IMR-90 (cell line): ENCODE data around the gene CDK12. TPM values are rescaled to one million over a fixed set of nuclear protein-coding genes. Genes with fewer than 3 reads are reported as not detected.

ENCODE experiments used
- ATAC-seq: fragments of 200-7000 bp; cut with Tn5 transposase; 2 replicates; pipeline ENCODE4 v1.9.1; 2020; ENCODE audit warnings: low read depth, mild to moderate bottlenecking, moderate library complexity
- BruUV-seq: library from RNA; stranded (reverse); fragments of 400-500 nt; replicated peaks from 2 replicates; lab custom pipeline; 2021; lab: Mats Ljungman, UMichigan
- CTCF ChIA-PET: fragments of 300-600 bp; formaldehyde crosslinking; extraction: SDS; loops from one replicate; lab custom pipeline; 2021; ENCODE audit warnings: antibody characterized with exemption; lab: Yijun Ruan, JAX
- POLR2A ChIA-PET: fragments of 300-600 bp; sonication (Branson Sonifier 250); formaldehyde crosslinking; loops from one replicate; lab custom pipeline; 2022; ENCODE audit warnings: antibody characterized with exemption; ENCODE audit not compliant: unreplicated experiment; lab: Charles Lee
- DNase-seq: peaks from one replicate; pipeline ENCODE4 v3.0.0; 2013
- H2AFZ ChIP-seq: replicated peaks from 2 replicates; pipeline ENCODE3; 2013; ENCODE audit warnings: low read length, mild to moderate bottlenecking; ENCODE audit not compliant: poor library complexity
- H2AK5ac ChIP-seq: 2 replicates; pipeline ENCODE4 v1.6.1; 2013; ENCODE audit warnings: low read depth, low read length, inconsistent platforms
- H2AK9ac ChIP-seq: replicated peaks from 2 replicates; pipeline ENCODE3; 2013; ENCODE audit warnings: mild to moderate bottlenecking, low read depth, low read length, moderate library complexity; ENCODE audit not compliant: poor library complexity
- H2BK120ac ChIP-seq: 2 replicates; pipeline ENCODE4 v1.6.1; 2013; ENCODE audit warnings: low read depth, low read length, inconsistent platforms
- H2BK15ac ChIP-seq: 3 replicates; pipeline ENCODE4 v1.6.1; 2013; ENCODE audit warnings: low read depth, low read length, inconsistent platforms
- H2BK20ac ChIP-seq: 2 replicates; pipeline ENCODE4 v1.6.1; 2013; ENCODE audit warnings: low read depth, mild to moderate bottlenecking, inconsistent platforms, low read length, moderate library complexity
- H2BK5ac ChIP-seq: 2 replicates; pipeline ENCODE4 v1.6.1; 2013; ENCODE audit warnings: mild to moderate bottlenecking, low read depth, low read length, inconsistent platforms; ENCODE audit not compliant: poor library complexity, severe bottlenecking
- H3K14ac ChIP-seq: replicated peaks from 2 replicates; pipeline ENCODE4 v1.6.1; 2013; ENCODE audit warnings: low read depth, low read length, inconsistent platforms
- H3K18ac ChIP-seq: 2 replicates; pipeline ENCODE4 v1.6.1; 2013; ENCODE audit warnings: low read depth, low read length, control low read depth
- H3K23ac ChIP-seq: 2 replicates; pipeline ENCODE4 v1.6.1; 2013; ENCODE audit warnings: low read depth, low read length, inconsistent platforms
- H3K27ac ChIP-seq: 2 replicates; pipeline ENCODE4 v1.5.1; 2013; ENCODE audit warnings: mild to moderate bottlenecking, control low read depth, low read length; ENCODE audit not compliant: insufficient read depth
- H3K27me3 ChIP-seq: 2 replicates; pipeline ENCODE4 v1.6.1; 2013; ENCODE audit warnings: low read length; ENCODE audit not compliant: control insufficient read depth, insufficient read depth
- H3K36me3 ChIP-seq: 2 replicates; pipeline ENCODE4 v1.6.1; 2013; ENCODE audit warnings: low read length, mixed read lengths; ENCODE audit not compliant: control insufficient read depth, insufficient read depth
- H3K4ac ChIP-seq: 2 replicates; pipeline ENCODE4 v1.6.1; 2013; ENCODE audit warnings: low read depth, low read length, inconsistent platforms
- H3K4me1 ChIP-seq: 2 replicates; pipeline ENCODE4 v1.6.1; 2013; ENCODE audit warnings: low read length, mixed read lengths; ENCODE audit not compliant: control insufficient read depth, insufficient read depth
- H3K4me2 ChIP-seq: 2 replicates; pipeline ENCODE4 v1.6.1; 2013; ENCODE audit warnings: low read depth, mild to moderate bottlenecking, control low read depth, low read length, moderate library complexity
- H3K4me3 ChIP-seq: 2 replicates; pipeline ENCODE4 v1.5.1; 2013; ENCODE audit warnings: low read depth, mild to moderate bottlenecking, control low read depth, low read length, moderate library complexity; ENCODE audit not compliant: insufficient read depth
- H3K56ac ChIP-seq: 2 replicates; pipeline ENCODE4 v1.6.1; 2013; ENCODE audit warnings: low read length, inconsistent platforms; ENCODE audit not compliant: insufficient read depth; ENCODE audit errors: extremely low read depth
- H3K79me1 ChIP-seq, 2 experiments: 2 replicates each; pipeline ENCODE4 v1.6.1; 2013; ENCODE audit warnings: low read length in 2 of 2, inconsistent platforms in 1 of 2, low read depth in 1 of 2
- H3K9ac ChIP-seq: 2 replicates; pipeline ENCODE4 v1.6.1; 2013; ENCODE audit warnings: low read depth, low read length, control low read depth
- H3K9me1 ChIP-seq: 2 replicates; pipeline ENCODE4 v1.6.1; 2013; ENCODE audit warnings: low read length, inconsistent platforms; ENCODE audit not compliant: insufficient read depth
- H3K9me3 ChIP-seq: 2 replicates; pipeline ENCODE4 v1.6.1; 2013; ENCODE audit warnings: low read length; ENCODE audit not compliant: control insufficient read depth, insufficient read depth
- H4K20me1 ChIP-seq: 2 replicates; pipeline ENCODE4 v1.6.1; 2013; ENCODE audit warnings: low read length, inconsistent platforms; ENCODE audit not compliant: insufficient read depth
- H4K5ac ChIP-seq: 2 replicates; pipeline ENCODE4 v1.6.1; 2013; ENCODE audit warnings: mild to moderate bottlenecking, low read depth, low read length, control low read depth
- H4K8ac ChIP-seq, 2 experiments: 2 replicates each; pipeline ENCODE4 v1.6.1; 2013; ENCODE audit warnings: low read depth in 2 of 2, low read length in 2 of 2, control low read depth in 1 of 2, inconsistent platforms in 1 of 2
- H4K91ac ChIP-seq: 2 replicates; pipeline ENCODE4 v1.6.1; 2013; ENCODE audit warnings: low read depth, low read length, inconsistent platforms; ENCODE audit not compliant: insufficient read depth
- BHLHE40 ChIP-seq: fragments of 150-350 bp; IDR thresholded peaks from 2 replicates; pipeline ENCODE4 v1.6.1; 2016; ENCODE audit warnings: mild to moderate bottlenecking, low read depth, low read length
- CEBPB ChIP-seq: IDR thresholded peaks from 2 replicates; pipeline ENCODE4 v1.6.1; 2012; ENCODE audit warnings: low read depth, low read length, improper control_type of control experiment
- CHD1 ChIP-seq: IDR thresholded peaks from 2 replicates; pipeline ENCODE4 v1.6.1; 2012; ENCODE audit warnings: low read depth, low read length, improper control_type of control experiment
- FOS ChIP-seq: fragments of 150-350 bp; IDR thresholded peaks from 2 replicates; pipeline ENCODE4 v1.6.1; 2016; ENCODE audit warnings: low read depth, low read length
- MAFK ChIP-seq: IDR thresholded peaks from 2 replicates; pipeline ENCODE4 v1.6.1; 2012; ENCODE audit warnings: low read depth, low read length, improper control_type of control experiment
- MAZ ChIP-seq: IDR thresholded peaks from 2 replicates; pipeline ENCODE4 v1.6.1; 2012; ENCODE audit warnings: low read depth, mild to moderate bottlenecking, low read length, improper control_type of control experiment, moderate library complexity, borderline replicate concordance
- MXI1 ChIP-seq: IDR thresholded peaks from 2 replicates; pipeline ENCODE4 v1.6.1; 2012; ENCODE audit warnings: low read depth, mild to moderate bottlenecking, low read length, moderate library complexity, borderline replicate concordance
- NFE2L2 ChIP-seq: fragments of 150-350 bp; IDR thresholded peaks from 2 replicates; pipeline ENCODE4 v1.6.1; 2016; ENCODE audit warnings: low read depth, mild to moderate bottlenecking, low read length
- POLR2A ChIP-seq: IDR thresholded peaks from 2 replicates; pipeline ENCODE4 v1.6.1; 2012; ENCODE audit warnings: mild to moderate bottlenecking, low read depth, low read length
- RAD21 ChIP-seq: IDR thresholded peaks from 2 replicates; pipeline ENCODE4 v1.6.1; 2012; ENCODE audit warnings: low read length, improper control_type of control experiment
- RCOR1 ChIP-seq: IDR thresholded peaks from 2 replicates; pipeline ENCODE4 v1.6.1; 2012; ENCODE audit warnings: mild to moderate bottlenecking, low read length, improper control_type of control experiment; ENCODE audit not compliant: insufficient replicate concordance
- RFX5 ChIP-seq: IDR thresholded peaks from 2 replicates; pipeline ENCODE4 v1.8.0; 2012; ENCODE audit warnings: low read depth, mild to moderate bottlenecking, low read length, moderate library complexity
- SMC3 ChIP-seq: fragments of 150-350 bp; IDR thresholded peaks from 2 replicates; pipeline ENCODE4 v1.6.1; 2016; ENCODE audit warnings: low read depth, mild to moderate bottlenecking, antibody characterized with exemption, low read length, moderate library complexity
- WGBS, 2 experiments: methylation state at CpG; one replicate each; pipeline versions ENCODE4 v1.1.5 to v1.1.7; 2013; ENCODE audit warnings: missing lambda C conversion rate in 2 of 2; ENCODE audit not compliant: insufficient read length in 1 of 2; ENCODE audit errors: extremely low coverage in 2 of 2; 5-methylcytosine and 5-hydroxymethylcytosine counted together
- dilution Hi-C: fragments of 300-500 bp; cut with HindIII; formaldehyde crosslinking; loops from one replicate; pipeline ENCODE4 v1.14.3; 2018; ENCODE audit warnings: low sequenced_read_pairs; ENCODE audit not compliant: unreplicated experiment
- in situ Hi-C: fragments of 300-500 bp; cut with MboI; formaldehyde crosslinking; loops from 3 replicates; pipeline ENCODE4 v1.14.3; 2019; ENCODE audit warnings: low sequenced_read_pairs, inconsistent platforms, mixed read lengths
- intact Hi-C: fragments of 100-400 bp; cut with micrococcal nuclease; formaldehyde crosslinking; loops from 2 replicates; pipeline ENCODE4 v1.10.0; 2022
- polyA plus RNA-seq, 3 experiments: library from polyadenylated mRNA; depleted of rRNA; stranded (reverse); fragments of >200 nt; gene quantifications; 2 replicates each; pipeline ENCODE4 v1.2.3, GENCODE V29; 2012; ENCODE audit warnings: low replicate concordance in 1 of 3
- total RNA-seq: library from RNA; depleted of rRNA; stranded (reverse); fragments of >200 nt; gene quantifications from 2 replicates; pipeline ENCODE4 v1.2.3, GENCODE V29; 2012
- TF ChIP-seq, protein P1 (sequence below): fragments of 150-350 bp; IDR thresholded peaks from 2 replicates; pipeline ENCODE4 v1.6.1; 2016; ENCODE audit warnings: low read depth, mild to moderate bottlenecking, low read length, moderate library complexity, borderline replicate concordance
- TF ChIP-seq, protein P2 (sequence below): fragments of 150-350 bp; IDR thresholded peaks from 2 replicates; pipeline ENCODE4 v1.6.1; 2017; ENCODE audit warnings: mild to moderate bottlenecking, antibody characterized with exemption, low read length, low read depth
- TF ChIP-seq, protein P3 (sequence below): conservative IDR thresholded peaks from 2 replicates; pipeline ENCODE4 v1.5.1; 2012; ENCODE audit warnings: mild to moderate bottlenecking, low read depth, low read length, improper control_type of control experiment

Gene CDK12
- total and polyA plus RNA-seq, 2 of the 4 experiments (the other 2 are of a cell fraction) = 16.1 to 27.1 TPM

DNA sequence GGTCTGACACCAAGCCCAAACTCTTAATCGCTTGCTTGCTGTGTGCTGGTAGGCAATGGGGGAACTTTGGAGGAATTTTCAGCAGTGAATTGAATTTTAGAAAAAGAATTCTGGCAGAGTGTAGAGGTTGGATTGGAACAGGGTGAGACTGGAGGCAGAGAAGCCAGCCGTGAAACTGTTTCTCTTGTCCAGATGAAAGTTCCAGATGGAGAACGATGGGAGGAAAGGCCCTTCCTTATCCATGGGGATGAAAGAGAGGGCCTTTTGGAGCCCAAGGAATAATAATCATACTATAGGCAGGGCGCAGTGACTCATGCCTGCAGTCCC is 120.4 kb downstream of the CDK12 start:
- BruUV-seq = no TSS peak
- 50% methylated on average over 1 of the region's 4 CpGs; no CpG with 5 or more reads in 1 of the 2 experiments for WGBS, 2 experiments
- Histone ChIP-seq H3K4me1 (no peaks in the 10 kb centered on the region), H2AFZ (no peak overlapping the region), H3K18ac (no peak overlapping the region), H4K8ac (no peak overlapping the region), H3K14ac (no peak overlapping the region), H2BK20ac (no peak overlapping the region), H4K5ac (no peak overlapping the region), H2AK9ac (no peak overlapping the region), H2BK120ac (no peak overlapping the region), H2AK5ac (no peak overlapping the region), H4K20me1 (no peaks in the 10 kb centered on the region), H3K27me3 (peaks cover 29% of the 10 kb centered on the region), H3K4ac (no peak overlapping the region), H4K91ac (no peak overlapping the region), H2BK15ac (no peak overlapping the region), H3K23ac (no peak overlapping the region), H3K56ac (no peak overlapping the region), H3K4me3 (no peak overlapping the region), H2BK5ac (no peak overlapping the region), H3K27ac (no peak overlapping the region), H3K9ac (no peak overlapping the region), H3K4me2 (no peak overlapping the region), H3K9me1 (no peaks in the 10 kb centered on the region), H3K36me3 (no peaks in the 10 kb centered on the region), H3K9me3 (no peaks in the 10 kb centered on the region), H3K79me1 (no peaks in the 10 kb centered on the region)
- dilution Hi-C loops (no loop called here), intact Hi-C loops (no loop called here), in situ Hi-C loops (no loop called here)
- CTCF ChIA-PET = no interaction called here
- POLR2A ChIA-PET = no interaction called here
- DNase-seq (no peak), ATAC-seq (no peak)
- TF ChIP-seq RFX5 (no peak), MAZ (no peak), CEBPB (no peak), CHD1 (no peak), BHLHE40 (no peak), RCOR1 (no peak), FOS (no peak), POLR2A (no peak), MXI1 (no peak), NFE2L2 (no peak), RAD21 (no peak), SMC3 (no peak), MAFK (no peak)
- TF ChIP-seq, protein P1, sequence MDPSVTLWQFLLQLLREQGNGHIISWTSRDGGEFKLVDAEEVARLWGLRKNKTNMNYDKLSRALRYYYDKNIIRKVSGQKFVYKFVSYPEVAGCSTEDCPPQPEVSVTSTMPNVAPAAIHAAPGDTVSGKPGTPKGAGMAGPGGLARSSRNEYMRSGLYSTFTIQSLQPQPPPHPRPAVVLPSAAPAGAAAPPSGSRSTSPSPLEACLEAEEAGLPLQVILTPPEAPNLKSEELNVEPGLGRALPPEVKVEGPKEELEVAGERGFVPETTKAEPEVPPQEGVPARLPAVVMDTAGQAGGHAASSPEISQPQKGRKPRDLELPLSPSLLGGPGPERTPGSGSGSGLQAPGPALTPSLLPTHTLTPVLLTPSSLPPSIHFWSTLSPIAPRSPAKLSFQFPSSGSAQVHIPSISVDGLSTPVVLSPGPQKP = no peak
- TF ChIP-seq, protein P2, sequence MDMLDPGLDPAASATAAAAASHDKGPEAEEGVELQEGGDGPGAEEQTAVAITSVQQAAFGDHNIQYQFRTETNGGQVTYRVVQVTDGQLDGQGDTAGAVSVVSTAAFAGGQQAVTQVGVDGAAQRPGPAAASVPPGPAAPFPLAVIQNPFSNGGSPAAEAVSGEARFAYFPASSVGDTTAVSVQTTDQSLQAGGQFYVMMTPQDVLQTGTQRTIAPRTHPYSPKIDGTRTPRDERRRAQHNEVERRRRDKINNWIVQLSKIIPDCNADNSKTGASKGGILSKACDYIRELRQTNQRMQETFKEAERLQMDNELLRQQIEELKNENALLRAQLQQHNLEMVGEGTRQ = no peak
- TF ChIP-seq, protein P3, sequence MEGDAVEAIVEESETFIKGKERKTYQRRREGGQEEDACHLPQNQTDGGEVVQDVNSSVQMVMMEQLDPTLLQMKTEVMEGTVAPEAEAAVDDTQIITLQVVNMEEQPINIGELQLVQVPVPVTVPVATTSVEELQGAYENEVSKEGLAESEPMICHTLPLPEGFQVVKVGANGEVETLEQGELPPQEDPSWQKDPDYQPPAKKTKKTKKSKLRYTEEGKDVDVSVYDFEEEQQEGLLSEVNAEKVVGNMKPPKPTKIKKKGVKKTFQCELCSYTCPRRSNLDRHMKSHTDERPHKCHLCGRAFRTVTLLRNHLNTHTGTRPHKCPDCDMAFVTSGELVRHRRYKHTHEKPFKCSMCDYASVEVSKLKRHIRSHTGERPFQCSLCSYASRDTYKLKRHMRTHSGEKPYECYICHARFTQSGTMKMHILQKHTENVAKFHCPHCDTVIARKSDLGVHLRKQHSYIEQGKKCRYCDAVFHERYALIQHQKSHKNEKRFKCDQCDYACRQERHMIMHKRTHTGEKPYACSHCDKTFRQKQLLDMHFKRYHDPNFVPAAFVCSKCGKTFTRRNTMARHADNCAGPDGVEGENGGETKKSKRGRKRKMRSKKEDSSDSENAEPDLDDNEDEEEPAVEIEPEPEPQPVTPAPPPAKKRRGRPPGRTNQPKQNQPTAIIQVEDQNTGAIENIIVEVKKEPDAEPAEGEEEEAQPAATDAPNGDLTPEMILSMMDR = no peak
